NCI-H146 (cell line): Measurements from ENCODE around the gene TFCP2L1.
"Not testable (repeated sequence)": the region's sequence is repeated elsewhere in the genome, so short reads cannot be mapped to it uniquely, and the experiment has no call there.

Experiments
- DNase-seq: peaks from one replicate; lab custom pipeline; 2025; lab: John Stamatoyannopoulos, UW

The TFCP2L1 gene

DNA sequence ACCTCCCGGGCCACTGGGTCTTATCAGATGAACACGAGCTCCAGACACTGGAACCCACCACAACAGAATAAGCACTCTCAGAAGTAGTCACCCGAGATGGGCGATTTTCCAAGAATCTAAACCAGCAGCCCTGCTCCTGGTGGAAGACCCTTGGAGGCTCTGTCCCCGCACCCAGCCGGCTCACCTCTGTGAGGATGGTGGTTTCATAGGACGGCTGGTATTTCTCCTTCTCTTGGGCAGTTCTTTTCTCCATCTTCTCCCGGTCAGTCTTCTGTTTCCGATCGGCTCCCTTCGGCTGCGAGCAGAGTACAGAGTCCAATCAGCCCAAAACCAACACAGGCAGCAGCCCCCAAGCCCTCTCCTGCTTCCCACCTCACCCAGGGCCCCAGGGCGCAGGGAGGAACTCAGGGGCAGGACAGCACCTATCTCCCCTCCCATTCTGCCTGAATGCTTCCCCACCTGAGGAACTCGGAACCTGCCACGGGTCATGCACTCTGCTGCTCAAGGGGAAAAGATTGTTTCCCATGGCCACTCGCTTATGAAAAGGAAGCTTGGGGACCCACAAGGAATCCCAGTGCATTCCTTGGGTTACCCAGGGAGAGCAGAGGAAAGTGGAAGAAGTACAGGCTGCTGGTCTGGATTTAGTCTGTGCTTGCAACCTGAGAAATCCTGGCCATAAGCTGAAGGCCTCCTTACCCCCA is 42.7 kb downstream of the TFCP2L1 start:
- DNase-seq = no peak

DNA sequence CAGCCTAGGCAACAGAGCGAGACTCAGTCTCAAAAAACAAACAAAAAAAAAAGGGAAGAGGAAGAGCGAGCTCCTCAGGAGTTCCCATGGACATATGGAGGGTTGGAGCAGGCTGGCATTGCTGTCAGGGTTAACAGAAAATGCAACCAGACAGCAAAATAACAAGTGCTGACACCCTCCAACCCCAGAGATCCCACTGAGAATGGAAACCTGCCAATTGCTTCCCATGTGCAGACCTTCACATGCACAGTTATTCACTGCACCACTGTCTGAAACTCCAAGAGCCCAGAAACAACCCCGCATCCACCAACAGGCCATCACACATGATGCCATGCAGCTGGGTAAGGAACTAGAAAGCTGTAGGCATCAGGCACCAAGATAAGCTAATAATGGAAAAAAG is 43.5 kb downstream of the TFCP2L1 start:
- no peak for DNase-seq

GRCh38 chr2:121240436-121240835 is 44.6 kb downstream of the TFCP2L1 start:
- no peak for DNase-seq

GRCh38 chr2:121239969-121240368 is 45.0 kb downstream of the TFCP2L1 start:
- no peak for DNase-seq

DNA sequence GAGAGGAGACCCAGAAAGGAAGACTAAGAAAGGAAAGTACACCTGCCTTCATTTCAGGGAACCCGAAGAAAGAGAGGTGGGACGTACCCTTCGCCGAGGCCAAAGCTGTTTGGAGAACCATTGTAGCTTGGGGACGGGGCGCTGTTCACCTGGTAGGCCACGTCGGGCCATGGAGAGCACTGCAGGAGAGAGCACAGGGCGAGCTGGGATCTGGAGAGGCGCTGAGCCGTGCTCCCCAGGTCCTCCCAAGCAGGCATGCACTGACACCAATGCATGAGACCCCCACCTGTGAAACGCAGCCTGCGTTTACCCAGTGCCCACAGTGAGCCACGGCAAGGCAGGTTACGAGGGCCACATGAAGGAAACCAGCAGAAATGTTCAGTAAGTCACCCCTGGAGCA is 45.5 kb downstream of the TFCP2L1 start:
- no peak for DNase-seq

DNA sequence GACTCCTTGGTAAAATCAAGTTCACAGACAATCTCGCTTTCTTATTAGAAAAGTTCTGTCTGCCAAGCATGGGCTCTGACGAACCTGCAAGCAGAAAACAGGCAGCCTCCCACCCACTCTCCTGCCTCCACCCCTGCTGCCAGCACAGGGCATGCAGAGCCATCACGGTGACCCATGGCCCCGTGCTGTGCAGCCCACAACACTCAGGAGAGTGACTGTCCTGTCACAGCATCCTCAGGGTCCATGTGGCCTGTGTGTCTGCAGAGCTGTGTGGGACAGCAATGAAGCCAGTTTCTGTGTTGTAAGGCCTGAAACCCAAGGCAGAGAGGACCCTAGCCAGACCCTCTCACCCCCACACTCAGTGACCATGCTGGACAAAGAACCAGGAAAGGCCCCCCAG is 46.2 kb downstream of the TFCP2L1 start:
- DNase-seq = no peak

DNA sequence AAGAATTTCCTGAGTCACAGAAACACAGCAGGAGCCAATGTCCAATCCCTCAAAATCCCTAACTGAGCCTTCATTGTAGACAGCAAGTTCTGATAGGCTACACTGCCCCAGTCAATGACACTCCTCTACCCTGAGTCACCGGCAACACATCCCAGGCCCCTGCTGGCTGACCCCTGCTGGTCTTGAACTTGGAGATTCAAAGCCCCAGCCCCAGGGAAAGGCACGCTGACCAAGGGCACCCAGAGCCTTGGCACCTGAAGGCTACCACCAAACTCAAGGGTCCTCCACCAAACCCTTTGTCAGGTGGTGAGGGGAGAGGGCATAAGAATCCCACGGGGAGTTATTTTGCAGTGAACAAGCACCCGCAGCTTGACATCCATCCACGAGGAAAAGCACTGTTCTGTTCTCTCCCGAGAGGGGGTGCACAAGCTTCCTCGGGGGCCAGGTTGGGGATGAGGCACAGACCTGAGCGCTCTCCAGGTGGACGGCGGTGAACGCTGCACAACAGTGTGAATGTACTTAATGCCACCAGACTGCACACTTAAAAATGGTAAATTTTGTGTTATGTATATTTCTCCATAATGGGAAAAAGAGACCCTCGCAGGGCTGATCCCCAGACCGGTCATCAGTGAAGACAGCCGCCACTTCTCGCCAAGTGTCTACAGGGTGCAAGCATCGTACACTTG is 46.9 kb downstream of the TFCP2L1 start:
- no peak for DNase-seq

DNA sequence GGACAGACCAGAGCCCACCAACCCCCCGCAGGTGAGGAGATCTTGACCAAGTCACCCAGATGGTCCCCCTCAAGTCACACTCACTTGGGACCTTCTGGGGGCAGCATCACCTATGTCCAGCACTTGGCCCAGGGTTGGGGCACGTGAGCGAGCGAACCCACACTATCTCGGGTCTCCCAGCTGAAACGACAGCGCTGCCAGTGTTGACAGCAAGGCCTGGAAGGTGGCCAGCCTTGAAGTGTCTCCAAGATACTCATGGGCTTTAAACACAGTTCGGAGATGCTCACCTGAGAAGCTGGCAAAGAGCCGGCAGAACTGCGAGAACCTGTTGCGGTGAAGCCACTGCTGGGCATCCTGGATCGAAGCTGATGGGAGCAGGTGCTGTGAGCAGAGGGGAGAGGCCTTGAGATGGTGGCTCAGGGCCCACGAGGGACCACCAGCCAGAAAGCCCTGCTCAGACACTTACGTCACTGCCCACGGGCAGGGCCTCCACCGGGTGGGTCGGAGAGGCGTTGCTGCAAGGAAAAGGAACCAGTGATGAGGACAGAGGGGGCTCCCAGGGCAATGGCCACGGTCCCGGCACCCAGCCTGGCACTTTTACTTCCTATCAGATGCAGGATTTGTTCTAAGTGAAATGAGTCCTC is 47.5 kb downstream of the TFCP2L1 start:
- no peak for DNase-seq

- DNase-seq = no peak
Observed at GRCh38 chr2:121236650-121237180, 48.3 kb downstream of the TFCP2L1 start.

DNA sequence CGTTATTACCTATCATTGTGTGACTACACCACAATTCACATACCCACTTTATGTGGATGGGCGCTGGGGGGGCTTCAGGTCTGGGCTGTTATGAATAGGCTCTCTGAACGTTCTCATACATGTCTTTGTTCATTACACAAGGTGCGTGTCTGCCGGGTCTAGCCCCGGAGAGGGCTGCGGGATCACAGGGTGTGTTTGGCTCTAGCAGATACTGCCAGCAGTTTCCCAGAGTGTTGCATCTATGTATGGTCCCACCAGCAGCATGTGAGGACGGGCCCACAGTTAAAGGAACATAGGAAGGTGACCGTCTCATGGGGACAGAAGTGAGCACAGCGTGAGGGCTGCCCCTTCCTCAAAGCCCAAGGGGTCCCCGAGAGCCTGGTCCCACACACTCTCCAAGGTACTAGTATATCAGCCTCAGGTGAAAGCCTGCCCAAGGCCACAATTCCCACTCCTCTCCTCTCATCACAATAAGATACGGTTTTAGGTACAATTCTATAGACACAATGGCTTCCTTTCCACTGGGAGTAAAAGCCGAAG is 48.8 kb downstream of the TFCP2L1 start:
- no peak for DNase-seq

- no peak for DNase-seq
Observed at GRCh38 chr2:121235542-121235941, 49.5 kb downstream of the TFCP2L1 start.

DNA sequence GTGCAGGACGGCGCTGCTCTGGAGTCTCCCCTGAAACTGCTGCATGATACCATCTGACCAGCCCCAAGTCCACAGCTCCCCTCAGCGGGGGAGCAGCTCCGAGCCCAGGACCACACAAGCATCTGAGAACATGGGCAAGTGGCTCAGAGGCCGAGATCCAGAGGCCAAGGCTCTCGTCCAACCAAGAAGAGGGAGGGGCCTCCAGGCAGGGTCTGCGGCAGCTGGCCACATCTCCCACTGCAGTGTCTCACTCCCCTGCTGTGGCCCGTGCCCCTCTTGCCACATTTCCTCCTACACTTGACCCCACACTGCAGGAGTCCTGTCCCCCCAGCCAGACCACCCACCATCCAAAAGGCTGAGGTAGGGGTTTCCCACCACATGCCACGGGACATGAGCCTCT is 50.2 kb downstream of the TFCP2L1 start:
- no peak for DNase-seq

DNA sequence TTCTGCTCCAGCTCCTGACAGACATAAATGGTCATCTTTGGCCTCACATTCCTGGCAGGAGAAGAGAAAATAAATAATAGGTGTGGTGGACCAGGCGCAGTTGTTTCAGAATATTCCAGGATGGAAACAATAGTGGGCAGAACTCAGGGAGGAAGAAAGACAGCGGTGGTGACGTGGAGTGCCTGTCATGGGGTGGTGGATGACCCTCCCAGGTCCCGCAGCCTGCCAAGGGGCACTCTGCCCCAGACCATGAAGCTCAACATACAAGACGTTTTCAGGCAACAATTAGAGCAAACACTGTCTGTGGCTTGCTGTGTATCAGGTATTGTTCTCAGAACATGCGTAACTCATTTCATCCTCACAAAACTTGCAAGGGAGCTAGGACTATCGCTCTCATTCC is 50.9 kb downstream of the TFCP2L1 start:
- DNase-seq = no peak

- DNase-seq = no peak
Observed at GRCh38 chr2:121233486-121234110, 51.4 kb downstream of the TFCP2L1 start.

DNA sequence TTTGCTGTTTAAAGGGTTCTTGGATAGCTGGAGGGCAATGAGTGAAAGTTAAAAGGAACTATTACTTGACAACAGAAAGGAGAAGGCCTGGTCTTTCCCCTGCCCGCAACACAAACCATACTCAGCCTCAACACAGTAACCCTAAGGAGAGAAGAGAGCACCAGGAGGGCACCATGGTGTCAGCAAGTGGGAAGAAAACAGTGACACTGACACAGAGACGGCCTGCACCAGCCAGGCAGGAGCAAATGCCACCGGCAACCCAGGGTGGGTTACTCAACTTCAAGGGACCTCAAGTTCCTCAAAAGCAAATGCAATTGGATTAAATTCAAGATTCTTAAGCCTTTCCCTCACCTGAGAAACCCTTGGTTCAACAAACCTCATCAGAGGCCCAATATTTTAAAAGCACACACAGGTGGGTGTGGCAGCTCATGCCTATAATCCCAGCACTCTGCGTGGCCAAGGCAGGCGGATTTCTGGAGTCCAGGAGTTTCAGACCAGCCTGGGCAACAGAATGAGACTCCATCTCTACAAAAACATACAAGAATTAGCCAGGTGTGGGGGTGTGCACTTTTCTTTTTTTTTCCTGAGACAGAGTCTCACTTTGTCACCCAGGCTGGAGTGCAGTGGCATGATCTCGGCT is 52.3 kb downstream of the TFCP2L1 start:
- DNase-seq = no peak

DNA sequence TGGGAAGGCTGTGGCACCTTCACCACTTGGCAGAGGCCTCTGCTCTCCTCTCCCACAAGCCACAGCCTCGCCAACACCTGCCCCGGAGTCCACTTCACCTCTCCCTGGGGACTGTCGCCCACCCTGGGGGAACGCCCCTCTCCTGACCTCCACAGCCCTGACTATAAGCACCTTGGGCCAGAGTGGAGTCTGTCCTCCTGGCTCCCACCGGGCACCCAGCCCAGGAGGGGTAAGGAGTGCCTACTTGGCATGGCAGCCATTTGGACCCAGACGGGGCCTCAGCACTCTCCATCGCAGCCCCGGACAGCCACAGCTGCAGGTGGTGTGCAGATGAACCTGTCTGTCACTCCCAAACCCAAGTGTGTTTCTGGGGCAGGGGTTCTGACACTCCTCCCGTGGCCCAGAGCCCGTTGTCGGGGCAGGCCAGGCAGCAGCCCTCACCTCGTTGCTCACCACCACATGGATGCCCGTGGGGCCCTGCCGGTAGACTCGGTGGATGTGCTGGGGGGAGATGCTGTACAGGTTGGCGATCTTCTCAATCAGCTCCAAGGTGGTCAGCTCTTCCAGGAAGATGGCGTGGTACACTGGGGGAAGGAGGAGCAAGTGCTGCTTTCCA is 53.5 kb downstream of the TFCP2L1 start:
- DNase-seq = no peak

DNA sequence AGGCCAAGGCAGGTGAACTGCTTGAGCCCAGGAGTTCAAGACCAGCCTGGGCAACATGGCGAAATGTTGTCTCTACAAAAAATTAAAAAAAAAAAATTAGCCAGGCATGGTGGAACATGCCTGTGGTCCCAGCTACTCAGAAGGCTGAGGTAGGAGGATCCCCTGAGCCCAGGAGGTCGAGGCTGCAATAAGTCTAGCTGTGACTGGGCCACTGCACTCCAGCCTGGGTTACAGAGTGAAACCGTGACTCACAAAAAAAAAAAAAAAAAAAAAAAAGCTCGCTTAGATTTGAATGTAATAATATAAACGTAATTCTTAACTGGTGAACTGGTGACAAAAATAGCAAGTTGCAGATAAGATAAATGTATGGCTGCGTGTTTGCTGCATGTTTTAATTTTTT is 56.5 kb downstream of the TFCP2L1 start:
- no peak for DNase-seq

- peak; percentile 97 for DNase-seq
Observed at GRCh38 chr2:121227381-121228144, 57.4 kb downstream of the TFCP2L1 start.

- DNase-seq = not testable (repeated sequence)
Observed at GRCh38 chr2:121225681-121226080, 59.3 kb downstream of the TFCP2L1 start.

DNA sequence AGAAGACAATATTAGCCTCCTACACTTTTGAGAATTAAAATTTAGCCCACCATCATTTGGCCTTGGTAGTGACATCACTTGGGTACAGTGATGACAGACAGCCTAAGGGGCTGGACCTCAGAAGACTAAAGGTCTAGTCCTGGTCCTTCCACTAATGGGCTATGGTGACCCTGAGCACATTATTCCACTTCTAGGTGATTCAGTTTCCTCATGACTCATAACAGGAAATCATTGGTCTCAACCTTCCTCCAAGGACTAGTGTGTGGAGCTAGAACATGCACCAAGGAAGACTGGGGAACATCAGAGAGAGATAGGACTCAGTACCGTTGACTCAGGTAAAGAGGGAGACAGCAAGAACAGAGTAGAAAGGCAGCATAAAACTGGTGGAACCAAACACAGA is 64.0 kb downstream of the TFCP2L1 start:
- no peak for DNase-seq

DNA sequence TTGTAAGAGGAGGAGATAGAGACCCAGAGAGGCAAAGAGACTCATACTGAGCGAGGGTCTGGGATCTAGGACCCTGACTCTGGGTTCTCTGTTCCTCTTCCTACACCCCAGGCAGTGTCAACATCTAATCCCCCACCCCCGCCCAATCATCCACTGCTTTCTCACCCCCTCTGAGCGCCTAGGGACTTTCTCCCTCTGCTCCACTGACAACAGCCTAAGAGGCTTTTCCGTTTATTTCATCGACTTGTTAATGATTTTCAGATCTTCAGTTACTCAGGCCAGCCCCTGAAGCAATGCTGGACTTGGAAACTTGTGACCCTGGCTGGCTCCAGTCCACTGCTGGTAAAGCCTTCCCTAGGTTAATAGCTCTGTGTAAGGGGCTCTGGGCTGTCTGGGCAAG is 65.1 kb downstream of the TFCP2L1 start:
- DNase-seq = no peak
